ELR (cell line): ENCODE data around the gene PPP1R16B.
A peak's percentile ranks its signal among the peaks of the same experiment; 100 is the strongest.

ENCODE experiments used
- DNase-seq: peaks from one replicate; pipeline ENCODE4 v3.0.0-alpha.2; 2015; ENCODE audit warnings: low read depth

PPP1R16B gene

GRCh38 chr20:38968090-38968489 lies 162.6 kb downstream of the PPP1R16B start:
- no peak for DNase-seq

GRCh38 chr20:38969708-38970107 lies 164.2 kb downstream of the PPP1R16B start:
- DNase-seq: peak; percentile 60

- peak; percentile 96 for DNase-seq
Observed at GRCh38 chr20:38970302-38970701, 164.8 kb downstream of the PPP1R16B start.
